Psoas muscle (tissue), 8 donors: ENCODE data around the gene LRRFIP2. TPM values are rescaled to one million over a fixed set of nuclear protein-coding genes. Genes with fewer than 3 reads are reported as not detected.
A peak's percentile ranks its signal among the peaks of the same experiment; 100 is the strongest.

Experiments
- ATAC-seq, 4 donors: fragments of 200-7000 bp; cut with Tn5 transposase; one replicate each; pipeline ENCODE4 v1.9.1; 2020; ENCODE audit warnings: moderate library complexity in 3 of 4, mild to moderate bottlenecking in 2 of 4
- DNase-seq, 2 donors: peaks; one replicate each; pipeline ENCODE4 v3.0.0-alpha.2; 2020
- H3K27ac ChIP-seq: fragments of 200-600 bp; one replicate; pipeline ENCODE4 v1.8.0; 2022
- H3K27me3 ChIP-seq, 3 donors: fragments of 200-600 bp in 1 of 3; one replicate each; pipeline versions ENCODE4 v1.6.1 to v1.8.0; 2013 to 2022; ENCODE audit warnings: low read length in 2 of 3, mild to moderate bottlenecking in 2 of 3, moderate library complexity in 1 of 3; ENCODE audit not compliant: insufficient read depth in 3 of 3
- H3K36me3 ChIP-seq, 2 donors: fragments of 200-600 bp in 1 of 2; one replicate each; pipeline versions ENCODE4 v1.6.1 to v1.8.0; 2013 to 2022; ENCODE audit warnings: low read depth in 1 of 2, mild to moderate bottlenecking in 1 of 2, moderate library complexity in 1 of 2; ENCODE audit not compliant: insufficient read depth in 1 of 2
- H3K4me1 ChIP-seq: fragments of 200-600 bp; one replicate; pipeline ENCODE4 v1.8.0; 2022
- H3K4me3 ChIP-seq: fragments of 200-600 bp; one replicate; pipeline ENCODE4 v1.8.0; 2022; ENCODE audit warnings: mild to moderate bottlenecking
- H3K9me3 ChIP-seq: fragments of 200-600 bp; one replicate; pipeline ENCODE4 v1.8.0; 2022
- WGBS, 3 donors: extraction: QIAGEN DNeasy Blood & Tissue Kit; methylation state at CpG; one replicate each; pipeline versions ENCODE4 v1.1.6 to v1.1.7; 2013; 5-methylcytosine and 5-hydroxymethylcytosine counted together
- intact Hi-C, 2 donors: fragments of 100-400 bp; cut with DNase I; formaldehyde crosslinking; loops; one replicate each; pipeline versions ENCODE4 v1.11.0 to v1.14.2; 2022
- polyA plus RNA-seq, 3 donors: library from polyadenylated mRNA; stranded (reverse); fragments of 200-250 nt; gene quantifications; one replicate each; pipeline ENCODE4 v1.2.3, GENCODE V29; 2013
- total RNA-seq, 4 donors: library from RNA; stranded (reverse); fragmentation: NEBNext Ultra II Directional in 2 of 4; extraction: Animal tissue kit (Norgen Biotek cat#: 25700) in 2 of 4; gene quantifications; one replicate each; pipeline versions ENCODE4 v1.2.1 to v1.2.4, GENCODE V29; 2021 to 2023
- TF ChIP-seq, protein P1 (sequence below): fragments of 200-600 bp; IDR thresholded peaks from one replicate; pipeline ENCODE4 v1.8.0; 2022; ENCODE audit warnings: antibody characterized with exemption
- donor health status: healthy with polysubstance abuse.
- donor health status: DM: no; HTN: no; CAD: no; lungs with moderate emphysema.
- donor health status: Bipolar disorder and iron deficiency.
- donor health status: healthy.
- donor health status: DM: yes; HTN: yes; CAD: no.
- donor health status: DM: no; HTN: no; CAD: no.
- donor health status: DM: no; HTN: no; CAD: no.
- donor health status: DM: yes; HTN: yes; CAD: no.

Gene LRRFIP2
- total and polyA plus RNA-seq, 7 donors, result 35.7 to 163 (median 127) TPM

- intact Hi-C loops, result loop anchor here in 1 of 2 donors (5.0 kb wide), 1 partner anchor 41 kb away; no protein-coding TSS in a partner anchor
- H3K36me3 ChIP-seq, result peaks cover 2 to 36% of the 10 kb centered on the region in 2 donors
- H3K27ac ChIP-seq, result peak overlapping the region; percentile 70
- H3K4me1 ChIP-seq, result peaks cover 62% of the 10 kb centered on the region
- H3K27me3 ChIP-seq, result no peaks in the 10 kb centered on the region
- TF ChIP-seq, protein P1, sequence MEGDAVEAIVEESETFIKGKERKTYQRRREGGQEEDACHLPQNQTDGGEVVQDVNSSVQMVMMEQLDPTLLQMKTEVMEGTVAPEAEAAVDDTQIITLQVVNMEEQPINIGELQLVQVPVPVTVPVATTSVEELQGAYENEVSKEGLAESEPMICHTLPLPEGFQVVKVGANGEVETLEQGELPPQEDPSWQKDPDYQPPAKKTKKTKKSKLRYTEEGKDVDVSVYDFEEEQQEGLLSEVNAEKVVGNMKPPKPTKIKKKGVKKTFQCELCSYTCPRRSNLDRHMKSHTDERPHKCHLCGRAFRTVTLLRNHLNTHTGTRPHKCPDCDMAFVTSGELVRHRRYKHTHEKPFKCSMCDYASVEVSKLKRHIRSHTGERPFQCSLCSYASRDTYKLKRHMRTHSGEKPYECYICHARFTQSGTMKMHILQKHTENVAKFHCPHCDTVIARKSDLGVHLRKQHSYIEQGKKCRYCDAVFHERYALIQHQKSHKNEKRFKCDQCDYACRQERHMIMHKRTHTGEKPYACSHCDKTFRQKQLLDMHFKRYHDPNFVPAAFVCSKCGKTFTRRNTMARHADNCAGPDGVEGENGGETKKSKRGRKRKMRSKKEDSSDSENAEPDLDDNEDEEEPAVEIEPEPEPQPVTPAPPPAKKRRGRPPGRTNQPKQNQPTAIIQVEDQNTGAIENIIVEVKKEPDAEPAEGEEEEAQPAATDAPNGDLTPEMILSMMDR, result no peak
- 46 to 61% (median 60%) methylated on average over 4 of the region's 4 CpGs for WGBS, 3 donors
- ATAC-seq (peak; percentile 60 to 73 (median 65)), DNase-seq (peak; percentile 29 to 59)
- H3K4me3 ChIP-seq, result peak overlapping the region; percentile 21
- H3K9me3 ChIP-seq, result no peaks in the 10 kb centered on the region
These were observed 3.2 kb downstream of the LRRFIP2 start for GRCh38 chr3:37171144-37171543.

- TF ChIP-seq, protein P1, result no peak
- Histone ChIP-seq H3K4me1 (peaks cover 62% of the 10 kb centered on the region), H3K27ac (peak overlapping the region; percentile 70), H3K4me3 (no peak overlapping the region), H3K36me3 (peaks cover 2 to 37% of the 10 kb centered on the region in 2 donors), H3K27me3 (no peaks in the 10 kb centered on the region), H3K9me3 (no peaks in the 10 kb centered on the region)
- DNase-seq, result no peak
- no peak for ATAC-seq
- 89 to 91% (median 90%) methylated on average over 9 of the region's 9 CpGs for WGBS, 3 donors
- intact Hi-C loops, result loop anchor here in 1 of 2 donors (5.0 kb wide), 1 partner anchor 42 kb away; no protein-coding TSS in a partner anchor
These were observed 3.9 kb downstream of the LRRFIP2 start for GRCh38 chr3:37170513-37170912.

DNA sequence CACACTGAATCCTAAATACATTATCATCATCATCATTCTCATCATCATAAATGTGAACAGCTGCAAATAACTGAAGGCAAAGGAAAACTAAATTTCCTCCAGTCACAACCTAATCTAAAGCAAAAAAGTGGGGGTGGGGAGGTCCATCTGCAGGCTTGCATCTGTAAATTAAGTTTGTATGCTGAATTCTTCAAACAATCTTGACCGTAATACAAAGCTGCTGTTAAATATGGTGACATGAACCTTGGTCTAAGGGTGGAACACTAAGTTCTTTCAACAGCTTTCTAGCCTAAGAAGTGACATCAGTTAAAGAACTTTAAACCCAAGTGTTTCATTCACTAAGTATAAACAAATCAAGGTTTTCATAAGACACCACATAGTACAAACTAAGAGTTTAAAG lies 4.3 kb downstream of the LRRFIP2 start:
- no peak overlapping the region for H3K4me3 ChIP-seq
- H3K36me3 ChIP-seq, result peaks cover 2 to 37% of the 10 kb centered on the region in 2 donors
- intact Hi-C loops, result loop anchor here in 1 of 2 donors (5.0 kb wide), 1 partner anchor 42 kb away; no protein-coding TSS in a partner anchor
- H3K9me3 ChIP-seq, result no peaks in the 10 kb centered on the region
- ATAC-seq (peak in 1 of 4 donors; percentile 46), DNase-seq (no peak)
- TF ChIP-seq, protein P1, result no peak
- 46 to 80% (median 79%) methylated on average over 1 of the region's 1 CpG for WGBS, 3 donors
- peak overlapping the region; percentile 3 for H3K27ac ChIP-seq
- H3K27me3 ChIP-seq, result no peaks in the 10 kb centered on the region
- peaks cover 62% of the 10 kb centered on the region for H3K4me1 ChIP-seq

- WGBS, 3 donors, result 79 to 90% (median 89%) methylated on average over 1 of the region's 1 CpG
- ATAC-seq (no peak), DNase-seq (no peak)
- TF ChIP-seq, protein P1, result no peak
- H3K4me1 ChIP-seq, result peaks cover 51% of the 10 kb centered on the region
- intact Hi-C loops, result no loop called here
- peaks cover 2 to 37% of the 10 kb centered on the region in 2 donors for H3K36me3 ChIP-seq
- no peak overlapping the region for H3K27ac ChIP-seq
- H3K27me3 ChIP-seq, result no peaks in the 10 kb centered on the region
- H3K9me3 ChIP-seq, result no peaks in the 10 kb centered on the region
- no peak overlapping the region for H3K4me3 ChIP-seq
These were observed 5.5 kb downstream of the LRRFIP2 start for GRCh38 chr3:37168896-37169295.
